ENCODE results near the gene CHEK1.

The CHEK1 gene

GRCh38 chr11:125626288-125626950 lies 1.5 kb downstream of the CHEK1 start:
- DNase-seq: peak; percentile 48 to 57

- DNase-seq: no peak
Observed at GRCh38 chr11:125627236-125627910, 2.4 kb downstream of the CHEK1 start.

- DNase-seq: no peak
Observed at GRCh38 chr11:125637840-125638239, 12.9 kb downstream of the CHEK1 start.

- no peak for DNase-seq
Observed at GRCh38 chr11:125638315-125638714, 13.4 kb downstream of the CHEK1 start.

- no peak for DNase-seq
Observed at GRCh38 chr11:125645871-125646270, 20.9 kb downstream of the CHEK1 start.

- no peak for DNase-seq
Observed at GRCh38 chr11:125649465-125650166, 24.7 kb downstream of the CHEK1 start.

GRCh38 chr11:125662689-125663088 lies 37.7 kb downstream of the CHEK1 start:
- DNase-seq: no peak

- DNase-seq: no peak
Observed at GRCh38 chr11:125663910-125664309, 38.9 kb downstream of the CHEK1 start.

GRCh38 chr11:125667151-125667550 lies 42.2 kb downstream of the CHEK1 start:
- no peak for DNase-seq

GRCh38 chr11:125670172-125670571 lies 45.2 kb downstream of the CHEK1 start:
- no peak for DNase-seq

- no peak for DNase-seq
Observed at GRCh38 chr11:125671561-125671960, 46.6 kb downstream of the CHEK1 start.

- no peak for DNase-seq
Observed at GRCh38 chr11:125674210-125674609, 49.2 kb downstream of the CHEK1 start.

- no peak for DNase-seq
Observed at GRCh38 chr11:125675196-125675595, 50.2 kb downstream of the CHEK1 start.

GRCh38 chr11:125679397-125679796 lies 54.4 kb downstream of the CHEK1 start:
- DNase-seq: peak; percentile 7 to 16

GRCh38 chr11:125679837-125680236 lies 54.9 kb downstream of the CHEK1 start:
- DNase-seq: no peak

GRCh38 chr11:125680747-125681146 lies 55.8 kb downstream of the CHEK1 start, which contains the start of gene ACRV1:
ACRV1 (minus strand) TSS chr11:125680847; CDS start chr11:125680780, 67 bp downstream.
- DNase-seq: no peak

GRCh38 chr11:125685228-125685627 lies 60.3 kb downstream of the CHEK1 start:
- DNase-seq: no peak

- no peak for DNase-seq
Observed at GRCh38 chr11:125688066-125688465, 63.1 kb downstream of the CHEK1 start.

- no peak for DNase-seq
Observed at GRCh38 chr11:125688632-125689031, 63.7 kb downstream of the CHEK1 start.

- no peak for DNase-seq
Observed at GRCh38 chr11:125689274-125689859, 64.4 kb downstream of the CHEK1 start.

GRCh38 chr11:125690006-125690405 lies 65.0 kb downstream of the CHEK1 start:
- no peak for DNase-seq

GRCh38 chr11:125692887-125693286 lies 67.9 kb downstream of the CHEK1 start:
- DNase-seq: no peak

- no peak for DNase-seq
Observed at GRCh38 chr11:125694951-125695350, 70.0 kb downstream of the CHEK1 start.

All from AML-193 (cell line).